Measurements from ENCODE around the gene C11orf71. TPM values are rescaled to one million over a fixed set of nuclear protein-coding genes. Genes with fewer than 3 reads are reported as not detected.

The C11orf71 gene
- total and polyA plus RNA-seq, 9 of the 15 experiments (the other 6 are each of a cell fraction or from before 2014, with no cell fraction given) = 2.9 to 15.1 (median 9.1) TPM

GRCh38 chr11:114439229-114440120 is 39.2 kb upstream of the C11orf71 start, which contains the start of gene REXO2 (continued):
- no peak for TF ChIP-seq MBD1 (CRISPR knock-in tag; IDR thresholded peaks at IDR 0.05)
- peak; percentile 24; the same call in 1 of the 2 replicates for TF ChIP-seq ZNF511 (CRISPR knock-in tag; IDR thresholded peaks at IDR 0.05)
- no peak for TF ChIP-seq ZNF507 (tag; conservative IDR thresholded peaks at IDR 0.05)
- TF ChIP-seq ZBTB34 (CRISPR knock-in tag; IDR thresholded peaks at IDR 0.05) = no peak
- no peak for TF ChIP-seq CHAMP1 (IDR thresholded peaks at IDR 0.05)
- no peak for TF ChIP-seq KDM1A (IDR thresholded peaks at IDR 0.05)
- TF ChIP-seq DIDO1 (tag; IDR thresholded peaks at IDR 0.05; ENCODE audit: low read depth) = no peak
- TF ChIP-seq ZFP1 (CRISPR knock-in tag; IDR thresholded peaks at IDR 0.05) = no peak
- no peak for TF ChIP-seq DNMT1 (IDR thresholded peaks at IDR 0.05)
- peak; percentile 99 for TF ChIP-seq HCFC1 (IDR thresholded peaks at IDR 0.05; ENCODE audit: low read depth, low read length)
- TF ChIP-seq TAF15 (IDR thresholded peaks at IDR 0.05; ENCODE audit: low read depth, low read length) = no peak
- TF ChIP-seq ILK (tag; IDR thresholded peaks at IDR 0.05; ENCODE audit: borderline replicate concordance, low read depth) = no peak
- no peak for TF ChIP-seq BRF1 (IDR thresholded peaks at IDR 0.05; ENCODE audit: borderline replicate concordance, extremely low read depth, insufficient read length)
- no peak for TF ChIP-seq JUNB (CRISPR knock-in tag; conservative IDR thresholded peaks at IDR 0.05)
- TF ChIP-seq ZC3H8 (IDR thresholded peaks at IDR 0.05) = no peak
- 0 out of 2 replicates have a peak, but pooled peaks have one; percentile 77 for TF ChIP-seq STAT6 (CRISPR knock-in tag; IDR thresholded peaks at IDR 0.05)
- no peak for TF ChIP-seq HDAC6 (IDR thresholded peaks at IDR 0.05; ENCODE audit: low read depth, low read length)
- TF ChIP-seq ETV1 (tag; conservative IDR thresholded peaks at IDR 0.05; ENCODE audit: low read depth) = peak; percentile 73
- TF ChIP-seq ZNF41 (CRISPR knock-in tag; conservative IDR thresholded peaks at IDR 0.05) = no peak
